ENCODE measurements around the gene SLC35F2.

SLC35F2 gene

GRCh38 chr11:107847184-107847583 is 11.4 kb downstream of the SLC35F2 start:
- ATAC-seq, result no peak
- TF ChIP-seq CSDC2 (CRISPR knock-in tag; IDR thresholded peaks at IDR 0.05) (no peak), ZNF565 (CRISPR knock-in tag; conservative IDR thresholded peaks at IDR 0.05; ENCODE audit: low read depth) (no peak), TOX (CRISPR knock-in tag; IDR thresholded peaks at IDR 0.05; ENCODE audit: borderline replicate concordance) (no peak), ESRRG (CRISPR knock-in tag; IDR thresholded peaks at IDR 0.05) (no peak), ZFP3 (CRISPR knock-in tag; IDR thresholded peaks at IDR 0.05) (no peak), ZNF70 (CRISPR knock-in tag; IDR thresholded peaks at IDR 0.05) (no peak), ARNTL (CRISPR knock-in tag; IDR thresholded peaks at IDR 0.05; ENCODE audit: borderline replicate concordance, low read depth) (no peak), BACH2 (CRISPR knock-in tag; IDR thresholded peaks at IDR 0.05; ENCODE audit: borderline replicate concordance) (no peak), TCF4 (CRISPR knock-in tag; IDR thresholded peaks at IDR 0.05; ENCODE audit: borderline replicate concordance) (no peak), POU6F1 (CRISPR knock-in tag; IDR thresholded peaks at IDR 0.05; ENCODE audit: borderline replicate concordance, low read depth) (no peak), PATZ1 (CRISPR knock-in tag; IDR thresholded peaks at IDR 0.05; ENCODE audit: borderline replicate concordance) (no peak), ZFP30 (CRISPR knock-in tag; IDR thresholded peaks at IDR 0.05) (no peak), SNAI2 (CRISPR knock-in tag; IDR thresholded peaks at IDR 0.05) (no peak), TSHZ2 (CRISPR knock-in tag; IDR thresholded peaks at IDR 0.05) (no peak), ZNF8 (CRISPR knock-in tag; IDR thresholded peaks at IDR 0.05) (no peak), CREB5 (CRISPR knock-in tag; IDR thresholded peaks at IDR 0.05; ENCODE audit: low read depth) (no peak), PPARA (CRISPR knock-in tag; IDR thresholded peaks at IDR 0.05; ENCODE audit: borderline replicate concordance) (no peak), OSR1 (CRISPR knock-in tag; IDR thresholded peaks at IDR 0.05) (no peak)

- no peak for ATAC-seq
- no peak for TF ChIP-seq CSDC2 (CRISPR knock-in tag; IDR thresholded peaks at IDR 0.05)
- TF ChIP-seq RARB (CRISPR knock-in tag; IDR thresholded peaks at IDR 0.05), result no peak
- no peak for TF ChIP-seq ISL1 (CRISPR knock-in tag; IDR thresholded peaks at IDR 0.05)
- TF ChIP-seq GLIS3 (CRISPR knock-in tag; IDR thresholded peaks at IDR 0.05), result no peak
- TF ChIP-seq ZNF565 (CRISPR knock-in tag; conservative IDR thresholded peaks at IDR 0.05; ENCODE audit: low read depth), result no peak
- TF ChIP-seq CREB5 (CRISPR knock-in tag; IDR thresholded peaks at IDR 0.05; ENCODE audit: low read depth), result no peak
- TF ChIP-seq TSHZ2 (CRISPR knock-in tag; IDR thresholded peaks at IDR 0.05), result no peak
- no peak for TF ChIP-seq PPARA (CRISPR knock-in tag; IDR thresholded peaks at IDR 0.05; ENCODE audit: borderline replicate concordance)
- TF ChIP-seq TCF4 (CRISPR knock-in tag; IDR thresholded peaks at IDR 0.05; ENCODE audit: borderline replicate concordance), result no peak
- TF ChIP-seq ZC3H10 (CRISPR knock-in tag; IDR thresholded peaks at IDR 0.05), result no peak
- no peak for TF ChIP-seq ARNTL (CRISPR knock-in tag; IDR thresholded peaks at IDR 0.05; ENCODE audit: borderline replicate concordance, low read depth)
- TF ChIP-seq SNAI2 (CRISPR knock-in tag; IDR thresholded peaks at IDR 0.05), result no peak
- no peak for TF ChIP-seq ESRRG (CRISPR knock-in tag; IDR thresholded peaks at IDR 0.05)
- TF ChIP-seq ZFP30 (CRISPR knock-in tag; IDR thresholded peaks at IDR 0.05), result no peak
Measured at GRCh38 chr11:107844041-107844440, 14.5 kb downstream of the SLC35F2 start.

Data from SK-N-SH treated with all-trans-retinoic acid at 6 μM for 48 hours (cell line).